Measurements from ENCODE around the gene TNFRSF1A.

The TNFRSF1A gene

DNA sequence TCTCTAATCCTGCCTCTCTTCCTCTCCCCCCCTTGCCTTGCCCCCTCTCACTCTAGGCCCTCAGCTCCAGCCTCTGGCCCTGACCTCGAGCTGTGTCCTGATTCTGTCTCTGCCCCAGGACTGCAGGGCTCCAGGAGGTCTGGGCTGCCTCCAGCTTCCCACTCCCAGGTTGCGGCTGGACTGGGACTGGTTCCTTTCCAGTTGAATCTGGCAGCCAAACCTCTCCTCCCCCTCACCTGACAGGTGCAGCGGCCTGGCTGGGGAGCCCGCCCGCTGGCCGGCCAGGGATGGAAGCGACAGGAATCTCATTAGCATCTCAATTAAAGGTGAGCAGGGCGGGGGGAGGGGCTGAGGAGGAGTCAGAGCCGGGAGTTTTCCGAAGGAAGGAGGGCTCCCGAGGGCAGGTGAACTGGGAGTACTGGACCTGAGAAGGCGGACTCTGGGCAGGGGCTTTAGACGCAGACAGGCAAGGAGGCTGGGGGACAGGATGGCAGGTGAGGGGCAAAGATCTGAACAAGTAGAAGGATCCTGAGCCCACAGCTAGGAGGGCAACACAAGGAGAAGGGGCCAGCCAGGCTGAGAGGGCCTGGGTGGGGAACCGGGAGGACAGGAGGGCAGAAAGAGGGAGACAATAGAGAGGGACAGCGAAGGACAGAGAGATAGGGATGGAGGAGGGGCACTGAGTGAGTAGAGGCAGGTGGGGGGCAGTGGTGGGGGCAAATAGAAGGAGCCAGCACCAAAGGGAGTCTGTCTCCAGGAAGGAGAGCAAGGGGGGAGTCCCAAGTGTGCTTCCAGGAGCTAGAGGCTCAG, 33.6 kb upstream of the TNFRSF1A start, which contains the start of gene SCNN1A:
SCNN1A (minus strand) TSS at position 295 of the 810 bp plus-strand sequence. CDS start 780 bp downstream, outside the sequence.
- Histone ChIP-seq H3K79me1 (ENCODE audit: low read length) (peaks cover 2% of the 10 kb centered on the region), H4K8ac (ENCODE audit: low read depth, low read length) (no peak within 1 kb of the TSS), H3K79me2 (ENCODE audit: control insufficient read depth, insufficient read depth, low read length) (peaks cover 18% of the 10 kb centered on the region), H3K23ac (ENCODE audit: low read length) (peak within 1 kb of the TSS; percentile 92), H3K27me3 (ENCODE audit: insufficient read depth, low read length, poor library complexity) (no peaks in the 10 kb centered on the region), H2BK5ac (ENCODE audit: low read length) (peak within 1 kb of the TSS; percentile 90), H3K18ac (ENCODE audit: low read length) (peak within 1 kb of the TSS; percentile 41), H3K27ac (ENCODE audit: low read depth, low read length) (peak within 1 kb of the TSS; percentile 74), H2BK15ac (replicated peaks; ENCODE audit: low read depth) (no peak within 1 kb of the TSS), H3K4me2 (ENCODE audit: low read length) (peak within 1 kb of the TSS; percentile 72), H3K36me3 (ENCODE audit: control insufficient read depth, insufficient read depth, low read length) (no peaks in the 10 kb centered on the region), H3K56ac (ENCODE audit: low read length) (peak within 1 kb of the TSS; percentile 91), H2BK120ac (ENCODE audit: low read depth, low read length) (peak within 1 kb of the TSS; percentile 14), H3K9ac (ENCODE audit: low read length) (peak within 1 kb of the TSS; percentile 67), H2AK5ac (ENCODE audit: low read length) (peak within 1 kb of the TSS; percentile 64), H4K5ac (ENCODE audit: low read length) (no peak within 1 kb of the TSS), H3K4ac (ENCODE audit: low read depth, low read length) (peak within 1 kb of the TSS; percentile 58), H3K4me3 (ENCODE audit: low read length) (no peak within 1 kb of the TSS), H3K4me1 (ENCODE audit: control insufficient read depth, low read depth, low read length) (peaks cover 34% of the 10 kb centered on the region)
- WGBS (ENCODE audit: extremely low coverage, insufficient coverage, low lambda C conversion rate), result no CpG with 5 or more reads among the region's 15 CpGs
- peak; percentile 89 for DNase-seq

DNA sequence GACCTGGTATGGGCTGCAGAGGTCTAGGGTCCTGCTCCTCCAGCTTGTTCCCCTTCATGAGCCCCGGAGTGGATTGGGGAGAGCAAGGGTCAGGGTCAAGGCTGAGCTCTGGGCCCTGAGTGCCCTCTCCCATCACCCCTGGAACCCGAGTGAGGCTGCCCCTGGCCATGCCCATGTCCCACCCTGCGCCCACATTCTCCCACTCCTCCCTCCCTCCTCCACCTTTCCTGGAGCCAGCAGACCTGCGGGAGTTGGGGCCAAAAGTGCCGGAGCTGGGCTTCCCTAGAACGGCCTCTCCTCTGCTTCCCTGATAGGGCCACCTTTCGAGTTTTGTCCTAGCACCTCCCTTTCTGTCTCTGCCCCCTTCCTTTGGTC, 32.9 kb upstream of the TNFRSF1A start:
- Histone ChIP-seq H3K79me2 (ENCODE audit: control insufficient read depth, insufficient read depth, low read length) (peaks cover 24% of the 10 kb centered on the region), H3K36me3 (ENCODE audit: control insufficient read depth, insufficient read depth, low read length) (no peaks in the 10 kb centered on the region), H3K4me1 (ENCODE audit: control insufficient read depth, low read depth, low read length) (peaks cover 38% of the 10 kb centered on the region), H4K8ac (ENCODE audit: low read depth, low read length) (no peak overlapping the region), H3K23ac (ENCODE audit: low read length) (no peak overlapping the region), H3K27ac (ENCODE audit: low read depth, low read length) (no peak overlapping the region), H3K4ac (ENCODE audit: low read depth, low read length) (no peak overlapping the region), H2AK5ac (ENCODE audit: low read length) (peak overlapping the region; percentile 24), H3K18ac (ENCODE audit: low read length) (peak overlapping the region; percentile 15), H3K56ac (ENCODE audit: low read length) (peak overlapping the region; percentile 86), H3K79me1 (ENCODE audit: low read length) (peaks cover 7% of the 10 kb centered on the region), H2BK15ac (replicated peaks; ENCODE audit: low read depth) (no peak overlapping the region), H4K5ac (ENCODE audit: low read length) (no peak overlapping the region), H3K9ac (ENCODE audit: low read length) (peak overlapping the region; percentile 63), H2BK5ac (ENCODE audit: low read length) (peak overlapping the region; percentile 28), H3K4me2 (ENCODE audit: low read length) (peak overlapping the region; percentile 56), H3K4me3 (ENCODE audit: low read length) (no peak overlapping the region), H2BK120ac (ENCODE audit: low read depth, low read length) (no peak overlapping the region), H3K27me3 (ENCODE audit: insufficient read depth, low read length, poor library complexity) (no peaks in the 10 kb centered on the region)
- DNase-seq, result no peak
- no CpG with 5 or more reads among the region's 7 CpGs for WGBS (ENCODE audit: extremely low coverage, insufficient coverage, low lambda C conversion rate)

DNA sequence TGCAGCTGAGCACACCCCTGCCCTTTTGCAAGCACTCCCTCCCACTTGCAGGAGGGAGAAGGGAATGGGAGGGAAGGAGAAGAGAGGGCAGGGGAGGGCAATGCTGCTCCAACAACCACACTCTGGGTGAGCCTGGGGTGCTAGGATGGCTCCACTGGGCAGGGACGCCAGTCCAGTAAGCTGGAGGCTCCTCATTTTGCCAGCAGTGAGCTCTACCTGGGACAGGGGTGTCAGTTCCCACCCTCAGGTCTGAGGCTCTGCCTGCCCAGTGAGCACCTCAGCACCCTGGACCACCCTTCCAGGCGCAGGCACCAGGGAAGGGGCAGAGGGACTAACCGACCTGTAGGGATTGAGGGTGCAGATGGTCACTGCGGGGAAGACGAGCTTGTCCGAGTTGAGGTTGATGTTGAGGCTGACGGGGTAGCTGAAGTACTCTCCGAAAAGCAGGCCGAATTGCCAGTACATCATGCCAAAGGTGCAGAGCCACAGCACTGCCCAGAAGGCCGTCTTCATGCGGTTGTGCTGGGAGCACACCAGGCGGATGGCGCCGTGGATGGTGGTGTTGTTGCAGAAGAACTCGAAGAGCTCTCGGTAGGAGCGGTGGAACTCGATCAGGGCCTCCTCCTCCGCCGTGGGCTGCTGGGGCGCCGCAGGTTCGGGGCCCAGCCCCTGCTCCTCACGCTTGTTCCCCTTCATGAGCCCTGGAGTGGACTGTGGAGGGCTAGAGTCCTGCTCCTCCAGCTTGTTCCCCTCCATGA, 32.3 kb upstream of the TNFRSF1A start:
- WGBS (ENCODE audit: extremely low coverage, insufficient coverage, low lambda C conversion rate), result no CpG with 5 or more reads among the region's 24 CpGs
- H3K27ac ChIP-seq (ENCODE audit: low read depth, low read length), result no peak overlapping the region
- H3K4me3 ChIP-seq (ENCODE audit: low read length), result peak overlapping the region; percentile 11

GRCh38 chr12:6373022-6373787, 31.3 kb upstream of the TNFRSF1A start:
- Histone ChIP-seq H2AK5ac (ENCODE audit: low read length) (peak overlapping the region; percentile 70), H2BK5ac (ENCODE audit: low read length) (no peak overlapping the region), H3K79me2 (ENCODE audit: control insufficient read depth, insufficient read depth, low read length) (peaks cover 30% of the 10 kb centered on the region), H4K8ac (ENCODE audit: low read depth, low read length) (no peak overlapping the region), H3K56ac (ENCODE audit: low read length) (peak overlapping the region; percentile 86), H3K4me3 (ENCODE audit: low read length) (no peak overlapping the region), H3K36me3 (ENCODE audit: control insufficient read depth, insufficient read depth, low read length) (no peaks in the 10 kb centered on the region), H3K27ac (ENCODE audit: low read depth, low read length) (no peak overlapping the region), H2BK120ac (ENCODE audit: low read depth, low read length) (no peak overlapping the region), H3K9ac (ENCODE audit: low read length) (peak overlapping the region; percentile 63), H3K27me3 (ENCODE audit: insufficient read depth, low read length, poor library complexity) (no peaks in the 10 kb centered on the region), H3K4ac (ENCODE audit: low read depth, low read length) (no peak overlapping the region), H3K79me1 (ENCODE audit: low read length) (peaks cover 7% of the 10 kb centered on the region), H3K4me2 (ENCODE audit: low read length) (peak overlapping the region; percentile 17), H4K5ac (ENCODE audit: low read length) (no peak overlapping the region), H3K4me1 (ENCODE audit: control insufficient read depth, low read depth, low read length) (peaks cover 38% of the 10 kb centered on the region), H3K23ac (ENCODE audit: low read length) (no peak overlapping the region), H3K18ac (ENCODE audit: low read length) (no peak overlapping the region), H2BK15ac (replicated peaks; ENCODE audit: low read depth) (no peak overlapping the region)
- WGBS (ENCODE audit: extremely low coverage, insufficient coverage, low lambda C conversion rate), result no CpG with 5 or more reads among the region's 14 CpGs
- no peak for DNase-seq

More for the DNA sequence above, 32.3 kb upstream of the TNFRSF1A start:
- H3K79me2 ChIP-seq (ENCODE audit: control insufficient read depth, insufficient read depth, low read length), result peaks cover 27% of the 10 kb centered on the region
- H4K8ac ChIP-seq (ENCODE audit: low read depth, low read length), result no peak overlapping the region
- DNase-seq, result peak; percentile 52
- H2BK15ac ChIP-seq (replicated peaks; ENCODE audit: low read depth), result no peak overlapping the region
- H3K4me2 ChIP-seq (ENCODE audit: low read length), result peak overlapping the region; percentile 17
- H4K5ac ChIP-seq (ENCODE audit: low read length), result no peak overlapping the region
- peak overlapping the region; percentile 92 for H3K23ac ChIP-seq (ENCODE audit: low read length)
- peak overlapping the region; percentile 15 for H3K18ac ChIP-seq (ENCODE audit: low read length)
- H3K4me1 ChIP-seq (ENCODE audit: control insufficient read depth, low read depth, low read length), result peaks cover 38% of the 10 kb centered on the region
- H2BK120ac ChIP-seq (ENCODE audit: low read depth, low read length), result no peak overlapping the region
- peak overlapping the region; percentile 63 for H3K9ac ChIP-seq (ENCODE audit: low read length)
- peak overlapping the region; percentile 43 for H2BK5ac ChIP-seq (ENCODE audit: low read length)
- H3K27me3 ChIP-seq (ENCODE audit: insufficient read depth, low read length, poor library complexity), result no peaks in the 10 kb centered on the region
- H3K36me3 ChIP-seq (ENCODE audit: control insufficient read depth, insufficient read depth, low read length), result no peaks in the 10 kb centered on the region
- H3K4ac ChIP-seq (ENCODE audit: low read depth, low read length), result no peak overlapping the region
- H3K56ac ChIP-seq (ENCODE audit: low read length), result peak overlapping the region; percentile 86
- H3K79me1 ChIP-seq (ENCODE audit: low read length), result peaks cover 7% of the 10 kb centered on the region
- H2AK5ac ChIP-seq (ENCODE audit: low read length), result peak overlapping the region; percentile 66

DNA sequence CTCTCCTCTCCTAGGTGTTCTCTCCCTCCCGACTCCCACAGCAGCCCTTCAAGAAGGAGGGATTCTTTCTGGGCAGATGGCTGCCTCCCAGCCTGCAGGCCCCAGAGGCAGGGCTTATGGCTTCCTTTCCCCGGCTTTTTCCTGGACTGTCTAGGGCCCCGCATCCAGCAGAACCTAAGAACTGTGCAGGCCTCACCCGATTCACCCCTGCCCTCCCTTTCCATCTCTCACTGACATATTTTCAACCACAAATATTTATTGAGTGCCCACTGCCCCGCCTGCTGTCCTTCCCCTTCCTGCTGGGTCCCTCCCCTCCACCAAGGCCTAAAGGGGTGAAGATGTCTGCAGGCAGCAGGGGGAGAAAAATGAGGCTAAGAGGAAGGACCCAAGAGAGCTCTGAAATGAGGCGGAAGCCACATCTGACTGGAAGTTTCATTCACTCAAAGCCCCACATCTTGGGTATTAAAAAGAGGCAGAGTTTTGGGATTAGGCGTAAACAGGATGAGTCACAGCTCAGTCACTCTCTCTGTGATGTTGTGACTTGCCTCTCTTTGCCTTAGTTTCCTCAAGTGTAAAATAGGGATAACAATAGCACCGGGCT, 30.6 kb upstream of the TNFRSF1A start:
- Histone ChIP-seq H3K18ac (ENCODE audit: low read length) (peak overlapping the region; percentile 0), H3K9ac (ENCODE audit: low read length) (peak overlapping the region; percentile 45), H3K56ac (ENCODE audit: low read length) (peak overlapping the region; percentile 81), H3K4me3 (ENCODE audit: low read length) (no peak overlapping the region), H3K27me3 (ENCODE audit: insufficient read depth, low read length, poor library complexity) (no peaks in the 10 kb centered on the region), H3K79me1 (ENCODE audit: low read length) (peaks cover 7% of the 10 kb centered on the region), H3K23ac (ENCODE audit: low read length) (no peak overlapping the region), H2BK15ac (replicated peaks; ENCODE audit: low read depth) (no peak overlapping the region), H3K4me2 (ENCODE audit: low read length) (no peak overlapping the region), H4K8ac (ENCODE audit: low read depth, low read length) (no peak overlapping the region), H3K36me3 (ENCODE audit: control insufficient read depth, insufficient read depth, low read length) (no peaks in the 10 kb centered on the region), H4K5ac (ENCODE audit: low read length) (peak overlapping the region; percentile 57), H3K27ac (ENCODE audit: low read depth, low read length) (peak overlapping the region; percentile 81), H3K4me1 (ENCODE audit: control insufficient read depth, low read depth, low read length) (peaks cover 35% of the 10 kb centered on the region), H2BK120ac (ENCODE audit: low read depth, low read length) (no peak overlapping the region), H2AK5ac (ENCODE audit: low read length) (peak overlapping the region; percentile 81), H2BK5ac (ENCODE audit: low read length) (peak overlapping the region; percentile 93), H3K79me2 (ENCODE audit: control insufficient read depth, insufficient read depth, low read length) (peaks cover 33% of the 10 kb centered on the region), H3K4ac (ENCODE audit: low read depth, low read length) (peak overlapping the region; percentile 21)
- WGBS (ENCODE audit: extremely low coverage, insufficient coverage, low lambda C conversion rate), result no CpG with 5 or more reads among the region's 8 CpGs
- peak; percentile 50 for DNase-seq
